MM.1S (cell line): Measurements from ENCODE around the gene SEZ6L.

Experiments
- DNase-seq: peaks from one replicate; pipeline ENCODE4 v3.0.0-alpha.2; 2015
- H2AFZ ChIP-seq: fragments of 300-600 bp; sonication (generic); 2 replicates; pipeline ENCODE4 v1.6.0; 2016; ENCODE audit warnings: antibody characterized with exemption, low read length
- H3F3A ChIP-seq: fragments of 300-600 bp; sonication (generic); 2 replicates; pipeline ENCODE4 v1.6.1; 2016; ENCODE audit warnings: mild to moderate bottlenecking, antibody characterized with exemption, low read length, moderate library complexity, mixed read lengths; ENCODE audit not compliant: insufficient read depth
- H3K27ac ChIP-seq: fragments of 300-600 bp; sonication (generic); 2 replicates; pipeline ENCODE4 v1.5.1; 2016; ENCODE audit warnings: mild to moderate bottlenecking, low read length
- H3K27me3 ChIP-seq: fragments of 300-600 bp; sonication (generic); replicated peaks from 2 replicates; pipeline ENCODE4 v1.6.0; 2016; ENCODE audit warnings: low read length; ENCODE audit not compliant: insufficient read depth
- H3K36me3 ChIP-seq: fragments of 300-600 bp; sonication (generic); replicated peaks from 2 replicates; pipeline ENCODE4 v1.6.1; 2016; ENCODE audit warnings: mild to moderate bottlenecking, low read length, mixed read lengths; ENCODE audit not compliant: insufficient read depth
- H3K4me1 ChIP-seq: fragments of 300-600 bp; sonication (generic); 2 replicates; pipeline ENCODE4 v1.6.1; 2016; ENCODE audit warnings: low read length, mixed read lengths
- H3K4me2 ChIP-seq: fragments of 300-600 bp; sonication (generic); 2 replicates; pipeline ENCODE4 v1.6.0; 2016; ENCODE audit warnings: low read depth, low read length
- H3K4me3 ChIP-seq: fragments of 300-600 bp; sonication (generic); 2 replicates; pipeline ENCODE4 v1.5.1; 2016; ENCODE audit warnings: low read length, mixed read lengths
- H3K79me2 ChIP-seq: fragments of 300-600 bp; sonication (generic); 2 replicates; pipeline ENCODE4 v1.6.1; 2016; ENCODE audit warnings: mixed run types, low read length, mixed read lengths
- H3K9ac ChIP-seq: fragments of 300-600 bp; sonication (generic); 2 replicates; pipeline ENCODE4 v1.6.1; 2016; ENCODE audit warnings: low read length, mixed read lengths
- H3K9me2 ChIP-seq: fragments of 300-600 bp; sonication (generic); replicated peaks from 2 replicates; pipeline ENCODE4 v1.6.1; 2016; ENCODE audit warnings: mild to moderate bottlenecking, low read length, mixed read lengths; ENCODE audit not compliant: insufficient read depth
- H3K9me3 ChIP-seq: fragments of 300-600 bp; sonication (generic); replicated peaks from 2 replicates; pipeline ENCODE4 v1.6.1; 2016; ENCODE audit warnings: mild to moderate bottlenecking, low read length, mixed read lengths; ENCODE audit not compliant: insufficient read depth
- H4K20me1 ChIP-seq: fragments of 300-600 bp; sonication (generic); 2 replicates; pipeline ENCODE4 v1.6.1; 2016; ENCODE audit warnings: mild to moderate bottlenecking, low read length, moderate library complexity, mixed read lengths; ENCODE audit not compliant: insufficient read depth
- EZH2 ChIP-seq: fragments of 300-600 bp; sonication (generic); optimal IDR thresholded peaks from 2 replicates; pipeline ENCODE3; 2017; ENCODE audit warnings: low read depth, mild to moderate bottlenecking, antibody characterized with exemption, low read length, mixed read lengths
- EZH2phosphoT487 ChIP-seq: fragments of 300-600 bp; sonication (generic); IDR thresholded peaks from 2 replicates; pipeline ENCODE4 v1.6.1; 2018; ENCODE audit warnings: antibody characterized with exemption, low read length
- TF ChIP-seq, protein P1 (sequence below): fragments of 300-600 bp; sonication (generic); IDR thresholded peaks from 2 replicates; pipeline ENCODE4 v1.5.1; 2016; ENCODE audit warnings: antibody characterized with exemption, low read length, mixed read lengths

SEZ6L gene

DNA sequence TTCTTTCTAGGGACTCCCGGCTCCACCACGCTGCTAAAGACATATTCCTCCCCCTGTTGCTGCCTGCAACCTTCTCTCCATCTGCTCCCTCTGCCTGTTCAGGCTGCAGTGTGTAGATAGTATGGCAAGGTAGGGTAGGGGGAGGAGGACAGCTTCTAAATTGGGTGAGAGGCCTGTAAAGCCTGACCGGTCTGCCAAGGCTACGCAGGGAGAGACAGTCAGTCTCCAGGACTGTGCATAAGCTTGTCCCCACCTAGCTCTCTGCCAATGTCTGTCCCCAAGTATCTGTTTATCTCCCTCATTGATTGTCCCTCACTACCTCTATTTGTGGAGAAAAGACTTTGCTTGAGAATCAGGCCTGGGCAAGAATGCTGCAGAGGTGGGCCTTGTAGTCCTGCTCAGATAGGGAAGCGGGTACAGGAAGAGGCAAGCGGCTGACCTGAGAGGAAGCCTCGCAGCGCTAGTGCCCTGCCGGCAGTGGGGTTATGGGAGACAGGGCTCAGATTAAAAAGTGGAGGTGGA is 871 bp upstream of the SEZ6L start:
- no peaks in the 10 kb centered on the region for H4K20me1 ChIP-seq
- no peak overlapping the region for H3K4me2 ChIP-seq
- H3K27me3 ChIP-seq: peaks cover 66% of the 10 kb centered on the region
- no peaks in the 10 kb centered on the region for H3K9me2 ChIP-seq
- no peaks in the 10 kb centered on the region for H3K9me3 ChIP-seq
- H3K9ac ChIP-seq: no peak overlapping the region
- no peak overlapping the region for H2AFZ ChIP-seq
- H3K27ac ChIP-seq: no peak overlapping the region
- H3K79me2 ChIP-seq: no peaks in the 10 kb centered on the region
- no peaks in the 10 kb centered on the region for H3K4me1 ChIP-seq
- no peak for DNase-seq
- H3F3A ChIP-seq: no peaks in the 10 kb centered on the region
- no peak for TF ChIP-seq EZH2
- no peak for TF ChIP-seq EZH2phosphoT487
- TF ChIP-seq, protein P1, sequence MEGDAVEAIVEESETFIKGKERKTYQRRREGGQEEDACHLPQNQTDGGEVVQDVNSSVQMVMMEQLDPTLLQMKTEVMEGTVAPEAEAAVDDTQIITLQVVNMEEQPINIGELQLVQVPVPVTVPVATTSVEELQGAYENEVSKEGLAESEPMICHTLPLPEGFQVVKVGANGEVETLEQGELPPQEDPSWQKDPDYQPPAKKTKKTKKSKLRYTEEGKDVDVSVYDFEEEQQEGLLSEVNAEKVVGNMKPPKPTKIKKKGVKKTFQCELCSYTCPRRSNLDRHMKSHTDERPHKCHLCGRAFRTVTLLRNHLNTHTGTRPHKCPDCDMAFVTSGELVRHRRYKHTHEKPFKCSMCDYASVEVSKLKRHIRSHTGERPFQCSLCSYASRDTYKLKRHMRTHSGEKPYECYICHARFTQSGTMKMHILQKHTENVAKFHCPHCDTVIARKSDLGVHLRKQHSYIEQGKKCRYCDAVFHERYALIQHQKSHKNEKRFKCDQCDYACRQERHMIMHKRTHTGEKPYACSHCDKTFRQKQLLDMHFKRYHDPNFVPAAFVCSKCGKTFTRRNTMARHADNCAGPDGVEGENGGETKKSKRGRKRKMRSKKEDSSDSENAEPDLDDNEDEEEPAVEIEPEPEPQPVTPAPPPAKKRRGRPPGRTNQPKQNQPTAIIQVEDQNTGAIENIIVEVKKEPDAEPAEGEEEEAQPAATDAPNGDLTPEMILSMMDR: no peak
- no peak overlapping the region for H3K4me3 ChIP-seq
- no peaks in the 10 kb centered on the region for H3K36me3 ChIP-seq

DNA sequence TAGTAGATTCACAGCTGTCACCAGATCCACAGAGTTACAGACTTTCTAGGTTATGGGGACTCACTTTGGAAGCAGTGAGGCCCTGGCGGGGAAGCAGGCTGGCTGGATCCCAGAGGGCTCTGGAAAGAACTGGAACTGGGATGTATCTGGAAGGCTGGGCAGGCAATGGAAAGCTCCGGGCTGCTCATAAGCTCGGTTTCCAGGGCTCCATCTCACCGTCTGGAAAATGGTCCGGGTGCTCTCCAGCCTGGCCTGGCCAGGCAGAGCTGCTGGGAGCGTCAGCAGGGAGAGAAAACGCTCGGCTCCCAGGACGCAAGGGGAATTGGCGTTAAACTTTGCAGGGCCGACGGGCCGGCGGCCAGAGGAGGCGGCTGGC is 335 bp upstream of the SEZ6L start:
- H3K9ac ChIP-seq: no peak overlapping the region
- no peak overlapping the region for H2AFZ ChIP-seq
- no peak overlapping the region for H3K4me3 ChIP-seq

DNA sequence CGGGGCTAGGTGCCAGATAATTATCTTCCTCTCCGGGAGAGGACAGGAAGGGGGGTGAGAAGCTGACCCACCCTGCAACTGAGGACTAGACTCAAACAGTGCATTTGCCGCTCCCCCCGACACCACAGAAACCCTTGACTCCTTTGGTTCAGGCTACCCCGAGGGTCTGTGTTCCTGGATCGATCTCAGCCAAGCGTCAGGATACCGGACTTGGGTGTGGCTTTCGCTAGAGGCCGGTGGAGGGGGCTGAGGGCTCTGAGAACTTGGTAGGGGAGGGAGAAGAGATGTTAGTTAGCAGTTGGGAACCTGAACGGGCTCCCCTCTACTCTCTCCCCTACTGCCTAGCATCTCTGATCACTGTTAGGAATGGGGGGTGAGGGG is 840 bp downstream of the SEZ6L start:
- Histone ChIP-seq H3K27ac (no peak overlapping the region), H3K9me2 (no peaks in the 10 kb centered on the region), H3K4me1 (no peaks in the 10 kb centered on the region), H3K9me3 (no peaks in the 10 kb centered on the region), H3K9ac (no peak overlapping the region), H2AFZ (no peak overlapping the region), H3F3A (no peaks in the 10 kb centered on the region), H3K4me3 (no peak overlapping the region), H3K4me2 (no peak overlapping the region), H3K79me2 (no peaks in the 10 kb centered on the region), H4K20me1 (no peaks in the 10 kb centered on the region), H3K27me3 (peaks cover 63% of the 10 kb centered on the region), H3K36me3 (no peaks in the 10 kb centered on the region)
- DNase-seq: no peak
- TF ChIP-seq EZH2 (no peak), EZH2phosphoT487 (no peak)
- TF ChIP-seq, protein P1: no peak

More for the DNA sequence above, 335 bp upstream of the SEZ6L start:
- no peaks in the 10 kb centered on the region for H3K9me3 ChIP-seq
- no peaks in the 10 kb centered on the region for H3K4me1 ChIP-seq
- H3K4me2 ChIP-seq: no peak overlapping the region
- H3K9me2 ChIP-seq: no peaks in the 10 kb centered on the region
- H3K27ac ChIP-seq: no peak overlapping the region
- no peaks in the 10 kb centered on the region for H3K36me3 ChIP-seq
- no peaks in the 10 kb centered on the region for H3F3A ChIP-seq
- H3K79me2 ChIP-seq: no peaks in the 10 kb centered on the region
- H4K20me1 ChIP-seq: no peaks in the 10 kb centered on the region
- no peak for DNase-seq
- TF ChIP-seq EZH2phosphoT487 (no peak), EZH2 (no peak)
- TF ChIP-seq, protein P1: no peak
- peaks cover 63% of the 10 kb centered on the region for H3K27me3 ChIP-seq
